Thoracic aorta (tissue), 2 donors: ENCODE measurements around the gene SHISAL2A. TPM values are rescaled to one million over a fixed set of nuclear protein-coding genes. Genes with fewer than 3 reads are reported as not detected.
"Not testable (repeated sequence)": the region's sequence is repeated elsewhere in the genome, so short reads cannot be mapped to it uniquely, and the experiment has no call there.

Experiments
- ATAC-seq: fragments of 150-250 bp; one replicate; pipeline ENCODE4 v1.8.0; 2017; ENCODE audit warnings: low read depth; ENCODE audit not compliant: insufficient number of reproducible peaks, low FRiP score
- DNase-seq: peaks from one replicate; pipeline ENCODE4 v3.0.0-alpha.2; 2020; ENCODE audit warnings: low spot score
- H3K27ac ChIP-seq, 2 donors: fragments of 200-600 bp; sonication (generic); 1 replicate in 1 of 2; 2 replicates in 1 of 2; pipeline ENCODE4 v1.5.1; 2016; ENCODE audit warnings: mild to moderate bottlenecking in 2 of 2, moderate library complexity in 2 of 2
- H3K27me3 ChIP-seq: fragments of 200-600 bp; sonication (generic); replicated peaks from 2 replicates; pipeline ENCODE4 v1.6.0; 2016; ENCODE audit warnings: mild to moderate bottlenecking; ENCODE audit not compliant: insufficient read depth
- H3K36me3 ChIP-seq: fragments of 200-600 bp; sonication (generic); one replicate; pipeline ENCODE4 v1.5.1; 2016
- H3K4me1 ChIP-seq, 2 donors: fragments of 200-600 bp; sonication (generic); 1 replicate in 1 of 2; 2 replicates in 1 of 2; pipeline versions ENCODE4 v1.5.1 to v1.6.0; 2016; ENCODE audit warnings: low read depth in 2 of 2, mild to moderate bottlenecking in 1 of 2; ENCODE audit not compliant: control insufficient read depth in 1 of 2
- H3K4me3 ChIP-seq: fragments of 200-600 bp; sonication (generic); 2 replicates; pipeline ENCODE4 v1.5.1; 2016; ENCODE audit warnings: mild to moderate bottlenecking
- H3K9me3 ChIP-seq: fragments of 200-600 bp; sonication (generic); 2 replicates; pipeline ENCODE4 v1.5.1; 2016
- CTCF ChIP-seq: fragments of 200-600 bp; sonication (generic); IDR thresholded peaks from one replicate; pipeline ENCODE4 v1.5.1; 2019; ENCODE audit warnings: antibody characterized with exemption
- total RNA-seq, 2 donors: library from RNA; depleted of rRNA; stranded (reverse); fragments of >200 nt; gene quantifications; one replicate each; pipeline versions ENCODE4 v1.1.0 to v1.2.3, GENCODE V29; 2016

The SHISAL2A gene
- total RNA-seq, 2 donors from 2014 or later: 0.54 TPM; not detected in 1

GRCh38 chr1:52681136-52681535 is 48.2 kb downstream of the SHISAL2A start:
- Histone ChIP-seq H3K4me1 (no peaks in the 10 kb centered on the region), H3K9me3 (no peaks in the 10 kb centered on the region), H3K27me3 (no peaks in the 10 kb centered on the region), H3K27ac (no peak overlapping the region), H3K36me3 (no peaks in the 10 kb centered on the region), H3K4me3 (no peak overlapping the region)
- ATAC-seq (no peak), DNase-seq (no peak)
- TF ChIP-seq CTCF: no peak

- TF ChIP-seq CTCF: no peak
- H3K4me1 ChIP-seq: no peaks in the 10 kb centered on the region
- peaks cover 7% of the 10 kb centered on the region for H3K36me3 ChIP-seq
- H3K27ac ChIP-seq: no peak overlapping the region
- DNase-seq: no peak
- H3K4me3 ChIP-seq: no peak overlapping the region
- no peaks in the 10 kb centered on the region for H3K27me3 ChIP-seq
- H3K9me3 ChIP-seq: no peaks in the 10 kb centered on the region
- no peak for ATAC-seq
Measured at GRCh38 chr1:52683367-52683940, 50.5 kb downstream of the SHISAL2A start.

- ATAC-seq: no peak
- no peak for TF ChIP-seq CTCF
- no peak overlapping the region for H3K27ac ChIP-seq
- no peaks in the 10 kb centered on the region for H3K4me1 ChIP-seq
- no peaks in the 10 kb centered on the region for H3K9me3 ChIP-seq
- H3K4me3 ChIP-seq: no peak overlapping the region
- peaks cover 7% of the 10 kb centered on the region for H3K36me3 ChIP-seq
- H3K27me3 ChIP-seq: no peaks in the 10 kb centered on the region
- DNase-seq: no peak
Measured at GRCh38 chr1:52684545-52684944, 51.6 kb downstream of the SHISAL2A start.

DNA sequence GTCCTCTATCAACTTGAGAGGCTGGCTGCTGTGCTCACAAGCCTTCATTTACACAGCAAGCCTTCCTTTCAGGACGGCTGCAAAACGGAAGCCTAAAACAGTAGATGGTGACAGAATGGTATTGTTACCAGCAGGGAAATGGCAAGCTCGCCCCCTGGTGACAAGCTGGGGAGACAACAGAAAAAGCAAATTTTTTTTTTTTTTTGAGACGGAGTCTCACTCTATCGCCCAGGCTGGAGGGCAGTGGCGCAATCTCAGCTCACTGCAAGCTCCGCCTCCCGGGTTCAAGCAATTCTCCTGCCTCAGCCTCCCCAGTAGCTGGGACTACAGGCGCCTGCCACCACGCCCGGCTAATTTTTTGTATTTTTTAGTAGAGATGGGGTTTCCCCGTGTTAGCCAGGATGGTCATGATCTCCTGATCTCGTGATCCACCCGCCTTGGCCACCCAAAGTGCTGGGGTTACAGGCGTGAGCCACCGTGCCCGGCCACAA is 53.3 kb downstream of the SHISAL2A start:
- not testable (repeated sequence) for H3K36me3 ChIP-seq, H3K27ac ChIP-seq, ATAC-seq, H3K27me3 ChIP-seq, H3K9me3 ChIP-seq, H3K4me3 ChIP-seq, H3K4me1 ChIP-seq
- TF ChIP-seq CTCF: peak; percentile 50
- peak; percentile 8 for DNase-seq

GRCh38 chr1:52686830-52687229 is 53.9 kb downstream of the SHISAL2A start:
- Histone ChIP-seq H3K9me3 (no peaks in the 10 kb centered on the region), H3K36me3 (peaks cover 9% of the 10 kb centered on the region), H3K4me3 (no peak overlapping the region), H3K27me3 (no peaks in the 10 kb centered on the region), H3K4me1 (no peaks in the 10 kb centered on the region), H3K27ac (no peak overlapping the region)
- DNase-seq (no peak), ATAC-seq (no peak)
- no peak for TF ChIP-seq CTCF
